GM23338 (cell line): ENCODE results near the gene HNF1A.

Source experiments
- CREB1 ChIP-seq: fragments of 250-450 bp; sonication (Bioruptor Pico); IDR thresholded peaks from 2 replicates; pipeline ENCODE4 v1.5.0; 2020; ENCODE audit warnings: low read depth, mild to moderate bottlenecking, moderate library complexity
- CTCF ChIP-seq, 2 experiments: fragments of 200-600 bp in 1 of 2; sonication (generic) in 1 of 2; conservative IDR thresholded peaks; 2 replicates each; pipeline versions ENCODE4 v1.5.1 to v1.6.1; 2016 to 2017; ENCODE audit warnings: antibody characterized with exemption in 2 of 2, low read depth in 2 of 2, mild to moderate bottlenecking in 2 of 2, moderate library complexity in 1 of 2
- EZH2 ChIP-seq: fragments of 200-600 bp; sonication (generic); IDR thresholded peaks from one replicate; pipeline ENCODE4 v1.8.0; 2017; ENCODE audit warnings: antibody characterized with exemption, mild to moderate bottlenecking, low read depth; ENCODE audit not compliant: unreplicated experiment
- POLR2AphosphoS5 ChIP-seq: IDR thresholded peaks from 2 replicates; pipeline ENCODE4 v1.6.1; 2016; ENCODE audit warnings: antibody characterized with exemption, low read depth
- REST ChIP-seq: IDR thresholded peaks from one replicate; pipeline ENCODE4 v1.6.1; 2018; ENCODE audit warnings: antibody characterized with exemption; ENCODE audit not compliant: unreplicated experiment
- ZNF114 ChIP-seq: fragments of 250-450 bp; sonication (Bioruptor Pico); IDR thresholded peaks from 2 replicates; pipeline ENCODE4 v1.5.0; 2020; ENCODE audit warnings: mild to moderate bottlenecking, moderate library complexity
- ZNF462 ChIP-seq: fragments of 250-450 bp; sonication (Bioruptor Pico); IDR thresholded peaks from 2 replicates; pipeline ENCODE4 v1.5.0; 2020; ENCODE audit warnings: mild to moderate bottlenecking, moderate library complexity

- no peak for TF ChIP-seq CTCF (conservative IDR thresholded peaks at IDR 0.05; ENCODE audit: low read depth in 2 of 2)
- TF ChIP-seq CREB1 (CRISPR knock-in tag), result no peak
- TF ChIP-seq POLR2AphosphoS5, result no peak
- no peak for TF ChIP-seq ZNF462
- TF ChIP-seq ZNF114 (CRISPR knock-in tag), result no peak
- TF ChIP-seq EZH2, result no peak
- TF ChIP-seq REST, result no peak
Observed at GRCh38 chr12:120983759-120984158, 5.4 kb downstream of the HNF1A start.
